GM23338 (cell line): Measurements from ENCODE around the gene NEK11. TPM values are rescaled to one million over a fixed set of nuclear protein-coding genes. Genes with fewer than 3 reads are reported as not detected.

ENCODE experiments used
- ATAC-seq: fragments of 200-7000 bp; cut with Tn5 transposase; 3 replicates; pipeline ENCODE4 v1.9.1; 2020
- DNase-seq: peaks from one replicate; pipeline ENCODE4 v3.0.0-alpha.2; 2015; ENCODE audit warnings: low spot score
- H2AFZ ChIP-seq: fragments of 200-600 bp; sonication (generic); 2 replicates; pipeline ENCODE4 v1.8.0; 2016; ENCODE audit warnings: antibody characterized with exemption, mild to moderate bottlenecking, moderate library complexity
- H3F3A ChIP-seq: fragments of 200-600 bp; sonication (generic); replicated peaks from 2 replicates; pipeline ENCODE4 v1.8.0; 2017; ENCODE audit warnings: antibody characterized with exemption, mixed run types, low read depth
- H3K27ac ChIP-seq: fragments of 200-600 bp; sonication (generic); 2 replicates; pipeline ENCODE4 v1.6.1; 2016; ENCODE audit warnings: low read depth
- H3K27me3 ChIP-seq: fragments of 200-600 bp; sonication (generic); 2 replicates; pipeline ENCODE4 v1.8.0; 2016; ENCODE audit warnings: mild to moderate bottlenecking, mixed run types, moderate library complexity; ENCODE audit not compliant: insufficient read depth
- H3K36me3 ChIP-seq: fragments of 200-600 bp; sonication (generic); 2 replicates; pipeline ENCODE4 v1.8.0; 2016; ENCODE audit warnings: mild to moderate bottlenecking; ENCODE audit not compliant: insufficient read depth
- H3K4me1 ChIP-seq: fragments of 200-600 bp; sonication (generic); 2 replicates; pipeline ENCODE4 v1.8.0; 2016; ENCODE audit warnings: mild to moderate bottlenecking, moderate library complexity; ENCODE audit not compliant: insufficient read depth
- H3K4me2 ChIP-seq: fragments of 200-600 bp; sonication (generic); 2 replicates; pipeline ENCODE4 v1.7.1; 2017; ENCODE audit warnings: mixed run types
- H3K4me3 ChIP-seq: fragments of 200-600 bp; sonication (generic); 2 replicates; pipeline ENCODE4 v1.6.1; 2016; ENCODE audit warnings: mixed run types
- H3K79me2 ChIP-seq: fragments of 200-600 bp; sonication (generic); replicated peaks from 2 replicates; pipeline ENCODE4 v1.8.0; 2017; ENCODE audit warnings: mild to moderate bottlenecking; ENCODE audit not compliant: insufficient read depth
- H3K9me2 ChIP-seq: fragments of 200-600 bp; sonication (generic); 2 replicates; pipeline ENCODE4 v1.8.0; 2017; ENCODE audit not compliant: insufficient read depth
- H4K20me1 ChIP-seq: fragments of 200-600 bp; sonication (generic); replicated peaks from 2 replicates; pipeline ENCODE4 v1.8.0; 2017; ENCODE audit warnings: mild to moderate bottlenecking; ENCODE audit not compliant: insufficient read depth
- H3K27ac Mint-ChIP-seq: 2 replicates; pipeline ENCODE4 v1.8.0; 2020; ENCODE audit warnings: inconsistent platforms, mild to moderate bottlenecking, moderate library complexity, mixed read lengths
- H3K27me3 Mint-ChIP-seq: 3 replicates; pipeline ENCODE4 v1.8.0; 2022; ENCODE audit warnings: low read depth, mild to moderate bottlenecking, moderate library complexity, mixed read lengths, inconsistent platforms; ENCODE audit not compliant: insufficient read depth, poor library complexity
- H3K36me3 Mint-ChIP-seq: 3 replicates; pipeline ENCODE4 v1.8.0; 2021; ENCODE audit warnings: low read depth, mild to moderate bottlenecking, inconsistent platforms, moderate library complexity, mixed read lengths
- H3K4me1 Mint-ChIP-seq: 3 replicates; pipeline ENCODE4 v1.8.0; 2020; ENCODE audit warnings: mild to moderate bottlenecking, inconsistent platforms, mixed read lengths
- H3K4me3 Mint-ChIP-seq: 3 replicates; pipeline ENCODE4 v1.8.0; 2021; ENCODE audit warnings: moderate library complexity, mild to moderate bottlenecking, inconsistent platforms, mixed read lengths
- H3K9me3 Mint-ChIP-seq: 3 replicates; pipeline ENCODE4 v1.8.0; 2020; ENCODE audit warnings: moderate library complexity, mild to moderate bottlenecking, inconsistent platforms, mixed read lengths
- CREB1 ChIP-seq: fragments of 250-450 bp; sonication (Bioruptor Pico); IDR thresholded peaks from 2 replicates; pipeline ENCODE4 v1.5.0; 2020; ENCODE audit warnings: low read depth, mild to moderate bottlenecking, moderate library complexity
- ETS1 ChIP-seq: IDR thresholded peaks from 2 replicates; pipeline ENCODE4 v1.6.1; 2016; ENCODE audit warnings: antibody characterized with exemption
- NANOG ChIP-seq: IDR thresholded peaks from 2 replicates; pipeline ENCODE4 v1.6.1; 2016; ENCODE audit warnings: antibody characterized with exemption, borderline replicate concordance
- POLR2AphosphoS5 ChIP-seq: IDR thresholded peaks from 2 replicates; pipeline ENCODE4 v1.6.1; 2016; ENCODE audit warnings: antibody characterized with exemption, low read depth
- REST ChIP-seq: IDR thresholded peaks from one replicate; pipeline ENCODE4 v1.6.1; 2018; ENCODE audit warnings: antibody characterized with exemption; ENCODE audit not compliant: unreplicated experiment
- ZNF462 ChIP-seq: fragments of 250-450 bp; sonication (Bioruptor Pico); IDR thresholded peaks from 2 replicates; pipeline ENCODE4 v1.5.0; 2020; ENCODE audit warnings: mild to moderate bottlenecking, moderate library complexity
- long read RNA-seq: library from polyadenylated mRNA; unstranded; transcript quantifications from one replicate; pipeline ENCODE4 v2.0.0, GENCODE V29; 2020; ENCODE audit not compliant: unreplicated experiment
- polyA plus RNA-seq: library from polyadenylated mRNA; unstranded; fragments of >200 nt; fragmentation: Nextera tagmentation; extraction: Ambion mirVana; gene quantifications from 2 replicates; pipeline ENCODE4 v1.2.1, GENCODE V29; 2016
- total RNA-seq: library from RNA; depleted of rRNA; stranded (reverse); fragments of >200 nt; shearing (Covaris generic); gene quantifications from 2 replicates; pipeline ENCODE4 v1.2.3, GENCODE V29; 2014; rRNA removed

The NEK11 gene
- 0.80 and 3.7 TPM in 2 replicates for total RNA-seq
- 1.1 TPM in 2 replicates for polyA plus RNA-seq
- long read RNA-seq, partial matches to known transcripts = 0 of 1 reads
- long read RNA-seq, other reads (novel, unspliced or antisense) = 0 of 1 reads

- no peaks in the 10 kb centered on the region; the same call in 1 of the 2 replicates for H3K36me3 ChIP-seq
- DNase-seq (peak; percentile 92), ATAC-seq (peak; percentile 98)
- peak within 1 kb of the TSS; percentile 86; the same call in 1 of the 2 replicates for H3K27ac Mint-ChIP-seq
- H3K4me3 ChIP-seq = peak within 1 kb of the TSS; percentile 67
- H3K4me1 ChIP-seq = peaks cover 14% of the 10 kb centered on the region; the same call in 1 of the 2 replicates
- H3K79me2 ChIP-seq = no peaks in the 10 kb centered on the region
- 0 out of 2 replicates have a peak, but pooled peaks cover 3% of the 10 kb centered on the region for H3F3A ChIP-seq
- peak within 1 kb of the TSS; percentile 99 for H2AFZ ChIP-seq
- no peak for TF ChIP-seq ZNF462
- peak; percentile 79 for TF ChIP-seq POLR2AphosphoS5
- TF ChIP-seq CREB1 (CRISPR knock-in tag) = peak; percentile 38; the same call in 1 of the 2 replicates
- TF ChIP-seq ETS1 = peak; percentile 62
- TF ChIP-seq REST = no peak
- no peak for TF ChIP-seq NANOG
- H3K4me1 Mint-ChIP-seq = peaks cover 13% of the 10 kb centered on the region
- H3K9me2 ChIP-seq = no peaks in the 10 kb centered on the region
- H3K27me3 Mint-ChIP-seq = no peaks in the 10 kb centered on the region
- no peaks in the 10 kb centered on the region for H3K9me3 Mint-ChIP-seq
- H3K27me3 ChIP-seq = no peaks in the 10 kb centered on the region
- peak within 1 kb of the TSS; percentile 96 for H3K4me2 ChIP-seq
- H3K27ac ChIP-seq = peak within 1 kb of the TSS; percentile 90
- 0 out of 2 replicates have a peak, but pooled peaks cover under 1% of the 10 kb centered on the region for H4K20me1 ChIP-seq
- H3K4me3 Mint-ChIP-seq = peak within 1 kb of the TSS; percentile 88
- peaks cover 7% of the 10 kb centered on the region; the same call in 1 of the 3 replicates for H3K36me3 Mint-ChIP-seq
Measured at GRCh38 chr3:131026321-131027151, at the start of gene NEK11, which contains the start of gene ASTE1. Gene NEK11, plus strand, starts transcription at chr3:131026877. Its CDS starts 2,832 bp downstream, at chr3:131029709. Gene ASTE1, minus strand, starts transcription at chr3:131026825. Its CDS starts 1,519 bp downstream, at chr3:131025306.
